ENCODE measurements around the gene TEX9. TPM values are rescaled to one million over a fixed set of nuclear protein-coding genes. Genes with fewer than 3 reads are reported as not detected.

The TEX9 gene
- total RNA-seq, 4 donors from 2014 or later = 1.8 to 19.2 (median 5.6) TPM

GRCh38 chr15:56467616-56468015 lies 102.4 kb downstream of the TEX9 start:
- DNase-seq = no peak
- Histone ChIP-seq H3K4me3 (no peak overlapping the region), H3K4me1 (peaks cover 6 to 15% (median 12%) of the 10 kb centered on the region in 4 donors), H3K9me3 (no peaks in the 10 kb centered on the region), H3K27me3 (no peaks in the 10 kb centered on the region), H3K36me3 (no peaks in the 10 kb centered on the region), H3K27ac (no peak overlapping the region)
- 76% methylated on average over 3 of the region's 3 CpGs for WGBS, 2 donors (ENCODE audit: low coverage in 1 of 2)
- in situ Hi-C loops (cut with MboI; ENCODE audit: low pct_ligation_motif_present in 1 of 4, low pct_unique_long_range_greater_than_20kb in 1 of 4, low sequenced_read_pairs in 3 of 4) = no loop called here
- intact Hi-C loops (cut with DNase I; ENCODE audit: low total_unique reads) = loop anchor here (10.0 kb wide), 1 partner anchor 57 kb away; no protein-coding TSS in a partner anchor
- TF ChIP-seq CTCF (IDR thresholded peaks at IDR 0.05) (no peak), EP300 (IDR thresholded peaks at IDR 0.05; ENCODE audit: low read depth) (no peak), POLR2A (IDR thresholded peaks at IDR 0.05) (no peak), POLR2AphosphoS5 (IDR thresholded peaks at IDR 0.05) (no peak)

- no peak for DNase-seq
- H3K4me3 ChIP-seq = peak overlapping the region in 2 of 4 donors; percentile 6 to 44
- TF ChIP-seq POLR2AphosphoS5 (IDR thresholded peaks at IDR 0.05) (no peak), CTCF (IDR thresholded peaks at IDR 0.05) (no peak), POLR2A (IDR thresholded peaks at IDR 0.05) (no peak), EP300 (IDR thresholded peaks at IDR 0.05; ENCODE audit: low read depth) (no peak)
- in situ Hi-C loops (cut with MboI; ENCODE audit: low pct_ligation_motif_present in 1 of 4, low pct_unique_long_range_greater_than_20kb in 1 of 4, low sequenced_read_pairs in 3 of 4) = no loop called here
- H3K27ac ChIP-seq = peak overlapping the region in 1 of 4 donors; percentile 10
- peaks cover 6 to 15% (median 12%) of the 10 kb centered on the region in 4 donors for H3K4me1 ChIP-seq
- H3K36me3 ChIP-seq = no peaks in the 10 kb centered on the region
- 8 to 16% methylated on average over 2 of the region's 2 CpGs for WGBS, 2 donors (ENCODE audit: low coverage in 1 of 2)
- no peaks in the 10 kb centered on the region for H3K27me3 ChIP-seq
- intact Hi-C loops (cut with DNase I; ENCODE audit: low total_unique reads) = loop anchor here (10.0 kb wide), 1 partner anchor 56 kb away; no protein-coding TSS in a partner anchor
- no peaks in the 10 kb centered on the region for H3K9me3 ChIP-seq
Measured at GRCh38 chr15:56468401-56468800, 103.2 kb downstream of the TEX9 start.

- Histone ChIP-seq H3K4me3 (no peak overlapping the region), H3K9me3 (no peaks in the 10 kb centered on the region), H3K27me3 (no peaks in the 10 kb centered on the region), H3K4me1 (peaks cover 6 to 9% (median 8%) of the 10 kb centered on the region in 4 donors), H3K36me3 (no peaks in the 10 kb centered on the region), H3K27ac (no peak overlapping the region)
- DNase-seq = no peak
- TF ChIP-seq POLR2AphosphoS5 (IDR thresholded peaks at IDR 0.05) (no peak), EP300 (IDR thresholded peaks at IDR 0.05; ENCODE audit: low read depth) (no peak), CTCF (IDR thresholded peaks at IDR 0.05) (no peak), POLR2A (IDR thresholded peaks at IDR 0.05) (no peak)
- intact Hi-C loops (cut with DNase I; ENCODE audit: low total_unique reads) = loop anchor here (10.0 kb wide), 1 partner anchor 55 kb away; no protein-coding TSS in a partner anchor
- in situ Hi-C loops (cut with MboI; ENCODE audit: low pct_ligation_motif_present in 1 of 4, low pct_unique_long_range_greater_than_20kb in 1 of 4, low sequenced_read_pairs in 3 of 4) = no loop called here
Measured at GRCh38 chr15:56469483-56469882, 104.3 kb downstream of the TEX9 start.

GRCh38 chr15:56471440-56472069 lies 106.3 kb downstream of the TEX9 start:
- Histone ChIP-seq H3K4me3 (no peak overlapping the region), H3K27me3 (no peaks in the 10 kb centered on the region), H3K36me3 (no peaks in the 10 kb centered on the region), H3K27ac (no peak overlapping the region), H3K4me1 (peaks cover 0 to 6% (median 1%) of the 10 kb centered on the region in 4 donors), H3K9me3 (no peaks in the 10 kb centered on the region)
- intact Hi-C loops (cut with DNase I; ENCODE audit: low total_unique reads) (no loop called here), in situ Hi-C loops (cut with MboI; ENCODE audit: low pct_ligation_motif_present in 1 of 4, low pct_unique_long_range_greater_than_20kb in 1 of 4, low sequenced_read_pairs in 3 of 4) (no loop called here)
- WGBS, 2 donors (ENCODE audit: low coverage in 1 of 2) = 81 to 90% methylated on average over 5 of the region's 5 CpGs
- DNase-seq = no peak
- TF ChIP-seq EP300 (IDR thresholded peaks at IDR 0.05; ENCODE audit: low read depth) = no peak
- TF ChIP-seq POLR2A (IDR thresholded peaks at IDR 0.05) = no peak
- TF ChIP-seq POLR2AphosphoS5 (IDR thresholded peaks at IDR 0.05) = no peak
- TF ChIP-seq CTCF (IDR thresholded peaks at IDR 0.05) = no peak

Measured in transverse colon (tissue), 4 donors.